HTR-8/SVneo (cell line): ENCODE data around the gene EML2.
"Not testable (repeated sequence)": the region's sequence is repeated elsewhere in the genome, so short reads cannot be mapped to it uniquely, and the experiment has no call there.

Experiments
- DNase-seq: peaks from one replicate; pipeline ENCODE4 v3.0.0; 2011; ENCODE audit warnings: low spot score, mixed read lengths; ENCODE audit not compliant: insufficient read length
- FAIRE-seq: peaks from 2 replicates; lab custom pipeline; 2011; peaks lifted over from hg19 to GRCh38; lab: Jason Lieb, UNC

The EML2 gene

GRCh38 chr19:45655073-45655472 lies 15.9 kb upstream of the EML2 start:
- FAIRE-seq (no peak), DNase-seq (no peak)

GRCh38 chr19:45653634-45654033 lies 14.4 kb upstream of the EML2 start:
- FAIRE-seq = no peak
- DNase-seq = no peak

GRCh38 chr19:45650722-45651121 lies 11.5 kb upstream of the EML2 start:
- DNase-seq = no peak
- FAIRE-seq = no peak

- no peak for DNase-seq
- no peak for FAIRE-seq
Observed at GRCh38 chr19:45646345-45646698, 7.1 kb upstream of the EML2 start.

- DNase-seq (no peak), FAIRE-seq (no peak)
Observed at GRCh38 chr19:45645631-45646344, 6.6 kb upstream of the EML2 start.

GRCh38 chr19:45645068-45645630 lies 6.0 kb upstream of the EML2 start:
- no peak for FAIRE-seq
- no peak for DNase-seq

- DNase-seq (no peak), FAIRE-seq (no peak)
Observed at GRCh38 chr19:45643927-45644771, 5.0 kb upstream of the EML2 start.

GRCh38 chr19:45643024-45643926 lies 4.1 kb upstream of the EML2 start:
- FAIRE-seq (peak; percentile 4), DNase-seq (peak; percentile 90)

GRCh38 chr19:45641274-45642105 lies 2.3 kb upstream of the EML2 start:
- FAIRE-seq = no peak
- DNase-seq = peak; percentile 93

- DNase-seq (no peak), FAIRE-seq (no peak)
Observed at GRCh38 chr19:45640849-45641273, 1.7 kb upstream of the EML2 start.

GRCh38 chr19:45637890-45638667 lies 1.1 kb downstream of the EML2 start:
- DNase-seq (no peak), FAIRE-seq (no peak)

GRCh38 chr19:45636902-45637301 lies 2.3 kb downstream of the EML2 start:
- FAIRE-seq = no peak
- no peak for DNase-seq

GRCh38 chr19:45636275-45636674 lies 2.9 kb downstream of the EML2 start:
- DNase-seq (no peak), FAIRE-seq (no peak)

GRCh38 chr19:45632468-45633196 lies 6.6 kb downstream of the EML2 start:
- FAIRE-seq (peak; percentile 92), DNase-seq (peak; percentile 96)

- FAIRE-seq = peak; percentile 31
Observed at GRCh38 chr19:45630463-45630862, 8.7 kb downstream of the EML2 start.

GRCh38 chr19:45629704-45630103 lies 9.5 kb downstream of the EML2 start:
- no peak for DNase-seq
- FAIRE-seq = no peak

More at GRCh38 chr19:45630463-45630862, 8.7 kb downstream of the EML2 start:
- DNase-seq = peak; percentile 87

- FAIRE-seq, DNase-seq: not testable (repeated sequence)
Observed at GRCh38 chr19:45628219-45628618, 11.0 kb downstream of the EML2 start.

GRCh38 chr19:45623984-45624383 lies 15.2 kb downstream of the EML2 start:
- no peak for DNase-seq
- no peak for FAIRE-seq
